ENCODE data around the gene CPNE9.

The CPNE9 gene

DNA sequence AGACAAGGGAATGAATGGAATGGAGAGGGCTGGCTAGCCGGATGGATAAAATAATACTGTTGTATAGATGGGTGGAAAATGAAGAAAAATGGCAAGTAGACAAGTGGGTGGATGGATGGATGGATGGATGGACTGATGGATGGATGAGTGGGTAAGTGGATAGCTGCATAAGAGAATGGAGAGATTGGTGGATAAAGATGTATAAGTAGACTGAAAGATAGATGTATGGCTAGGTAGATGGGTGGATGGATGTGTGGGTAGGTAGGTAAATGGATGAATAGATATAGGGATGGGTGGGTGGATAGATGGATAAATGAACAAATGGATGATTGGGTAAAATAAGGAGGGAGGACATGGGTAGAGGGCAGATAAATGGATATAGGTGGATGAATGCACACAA is 13.9 kb downstream of the CPNE9 start:
- no peak for DNase-seq

- DNase-seq: no peak
These were observed 14.5 kb downstream of the CPNE9 start for GRCh38 chr3:9718118-9718517.

DNA sequence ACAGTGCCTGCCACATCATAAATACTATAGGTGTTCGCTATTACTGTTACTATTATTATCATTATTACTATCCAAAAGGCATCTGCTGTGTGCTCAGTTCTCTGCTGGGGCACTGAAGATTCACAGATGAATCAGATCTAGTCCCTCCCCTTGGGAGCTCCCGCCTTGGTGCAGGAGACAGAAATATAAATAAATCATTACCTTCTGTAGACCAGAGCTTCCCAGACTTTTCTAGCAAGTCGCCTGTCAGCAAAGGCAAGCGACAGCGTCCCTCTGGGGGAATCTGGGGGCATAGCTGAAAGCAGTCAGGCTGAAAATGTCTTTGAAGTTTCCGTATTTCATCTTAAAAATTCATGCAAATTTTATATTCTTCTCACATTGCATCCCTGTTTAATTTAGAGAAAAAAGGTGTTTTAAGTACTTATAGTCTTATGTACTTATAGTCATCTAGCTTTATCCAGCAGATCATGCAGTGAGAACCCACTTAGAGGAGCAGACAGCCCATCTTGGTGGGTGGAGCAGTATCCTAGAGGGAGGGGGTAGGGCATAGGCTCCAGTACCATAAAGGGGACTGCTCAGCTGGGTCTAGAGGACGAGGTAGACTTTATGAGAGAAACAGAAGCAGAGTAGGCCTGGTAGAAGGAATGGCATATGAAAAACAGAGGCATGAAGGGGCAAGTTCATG is 17.5 kb downstream of the CPNE9 start:
- DNase-seq: no peak

DNA sequence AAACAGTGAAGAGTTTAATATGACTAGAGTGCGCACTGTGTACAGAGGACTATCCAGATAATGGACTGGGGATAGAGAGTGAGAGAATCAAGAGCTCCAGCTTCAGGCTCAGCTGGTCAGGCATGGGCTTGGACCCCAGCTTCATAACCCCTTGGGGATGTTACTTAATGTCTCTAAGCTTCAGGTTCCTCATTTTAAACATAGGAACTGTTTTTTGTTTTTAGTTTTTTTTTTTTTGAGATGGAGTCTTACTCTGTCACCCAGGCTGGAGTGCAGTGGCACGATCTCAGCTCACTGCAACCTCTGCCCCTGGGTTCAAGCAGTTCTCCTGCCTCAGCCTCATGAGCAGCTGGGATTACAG is 18.0 kb downstream of the CPNE9 start:
- DNase-seq: no peak

DNA sequence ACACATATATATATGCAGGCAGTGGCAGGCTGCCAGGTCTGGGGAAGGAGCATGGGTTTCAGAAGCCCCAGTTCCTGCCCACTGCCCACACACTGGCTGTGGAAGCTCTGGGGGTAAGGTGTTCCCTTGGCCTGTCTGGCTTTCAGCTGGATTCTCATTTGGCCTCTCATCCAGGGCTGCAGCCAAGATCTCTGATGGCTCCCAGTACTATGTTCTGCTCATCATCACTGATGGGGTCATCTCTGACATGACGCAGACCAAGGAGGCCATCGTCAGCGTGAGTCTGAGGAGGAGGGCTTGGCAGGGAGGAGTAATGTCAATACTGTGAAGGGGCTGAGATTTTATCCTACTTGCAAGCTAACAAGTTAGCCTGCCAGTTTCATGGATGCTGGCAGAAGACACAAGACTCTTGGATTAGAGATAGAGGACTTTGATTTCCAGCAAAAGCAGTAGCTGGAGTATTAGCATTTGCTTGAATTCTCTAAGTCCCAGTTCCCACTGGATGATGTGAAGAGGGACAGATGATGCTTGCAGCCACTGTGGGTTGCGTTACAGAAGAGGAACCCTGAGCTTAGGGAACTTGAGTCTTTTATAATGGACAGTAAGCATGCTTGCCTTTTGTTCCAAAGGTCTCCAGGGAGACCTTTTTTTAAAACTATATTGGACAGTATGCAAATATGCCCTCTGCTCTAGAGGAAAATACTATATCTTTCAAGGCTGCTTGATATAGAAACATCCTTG is 22.3 kb downstream of the CPNE9 start:
- DNase-seq: no peak

DNA sequence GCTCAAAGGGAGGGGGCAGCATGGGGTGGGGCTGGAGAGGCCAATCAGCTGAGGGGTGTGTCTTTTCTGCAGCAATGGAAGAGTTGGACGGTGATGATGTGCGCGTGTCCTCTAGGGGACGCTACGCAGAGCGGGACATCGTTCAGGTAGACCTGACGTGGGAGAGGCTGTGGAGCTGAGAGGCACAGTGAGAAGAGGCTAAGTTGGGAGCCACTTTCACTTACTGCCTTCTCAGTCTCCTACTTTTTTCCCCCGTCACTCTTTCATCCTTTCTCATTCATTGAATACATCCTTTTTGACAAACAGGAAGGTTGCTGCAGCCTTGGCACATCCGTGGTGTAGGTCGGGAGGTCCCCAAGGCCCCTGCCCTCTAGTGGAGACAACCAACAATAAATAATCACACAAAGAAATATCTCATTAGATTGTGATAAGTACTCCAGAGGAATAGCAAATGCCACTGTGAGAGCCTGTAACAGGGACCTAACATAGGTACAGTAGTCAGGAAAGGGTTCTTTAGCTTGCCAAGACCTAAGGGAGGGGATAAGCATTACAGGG is 23.5 kb downstream of the CPNE9 start:
- peak; percentile 84 for DNase-seq

- no peak for DNase-seq
These were observed 24.1 kb downstream of the CPNE9 start for GRCh38 chr3:9727743-9728142.

- no peak for DNase-seq
These were observed 25.8 kb downstream of the CPNE9 start for GRCh38 chr3:9729419-9729818.

DNA sequence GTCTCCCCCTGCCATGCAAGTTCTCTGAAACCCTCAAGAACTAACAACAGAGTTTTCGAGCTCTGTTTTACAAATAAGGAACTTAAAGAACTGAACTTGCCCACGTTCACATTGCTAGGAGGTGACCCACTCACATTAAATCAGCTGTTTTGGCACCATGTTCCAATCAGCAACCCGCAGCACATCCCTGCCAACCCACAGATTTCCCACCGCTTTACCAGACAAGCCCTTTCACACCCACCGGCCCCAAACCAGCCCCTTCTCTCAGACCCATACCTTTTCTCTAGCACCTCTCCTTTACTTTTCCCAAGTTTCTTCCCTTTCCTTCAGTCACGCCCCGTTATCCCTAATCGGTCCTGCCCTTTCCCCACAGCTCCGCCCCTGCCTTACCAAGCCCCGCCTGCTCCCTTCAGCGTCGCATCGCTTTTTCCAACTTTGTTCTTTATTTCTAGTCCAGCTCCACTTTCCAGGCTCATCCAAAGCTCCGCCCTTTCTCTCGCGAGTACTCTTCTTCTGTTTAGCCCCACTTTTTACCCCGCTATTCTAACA is 27.1 kb downstream of the CPNE9 start:
- no peak for DNase-seq

GRCh38 chr3:9731206-9732079 is 27.8 kb downstream of the CPNE9 start, which contains the start of gene BRPF1:
TSS of gene BRPF1 (plus strand) at chr3:9731735. CDS start at chr3:9734141, 2,406 bp downstream.
- DNase-seq: peak; percentile 99

DNA sequence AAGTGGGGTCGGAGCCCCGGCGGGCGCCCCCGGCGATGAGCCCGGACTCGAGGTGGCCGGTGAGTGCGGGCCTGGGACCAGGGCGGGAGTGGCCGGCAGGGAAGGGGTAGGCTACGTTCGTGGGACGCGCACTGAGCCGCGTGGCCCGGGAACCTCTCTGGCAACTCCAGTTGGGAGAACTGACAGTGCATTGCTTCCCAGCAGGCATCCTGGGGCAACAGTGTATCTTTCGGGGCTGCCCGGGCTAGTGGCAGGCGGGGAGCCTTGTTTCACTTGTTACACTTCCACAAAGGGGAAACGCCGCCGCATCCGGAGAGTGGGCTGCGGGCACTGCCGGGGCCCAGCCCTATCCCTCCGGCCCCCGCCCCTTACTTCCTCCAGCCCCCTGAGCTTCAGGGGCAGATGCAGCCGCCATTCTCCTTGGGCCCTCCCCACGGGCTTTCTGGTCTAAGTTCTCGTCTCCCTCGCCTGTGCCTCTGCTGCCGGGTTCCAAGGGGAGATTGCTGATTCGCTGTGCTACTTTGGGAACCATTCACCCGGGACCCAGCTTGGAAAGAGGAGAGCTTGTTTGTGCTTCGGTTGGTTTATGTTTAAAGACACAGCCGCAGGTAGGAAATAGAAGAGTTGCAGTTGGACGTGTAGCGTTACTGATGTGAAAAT is 28.6 kb downstream of the CPNE9 start:
- DNase-seq: peak; percentile 79

DNA sequence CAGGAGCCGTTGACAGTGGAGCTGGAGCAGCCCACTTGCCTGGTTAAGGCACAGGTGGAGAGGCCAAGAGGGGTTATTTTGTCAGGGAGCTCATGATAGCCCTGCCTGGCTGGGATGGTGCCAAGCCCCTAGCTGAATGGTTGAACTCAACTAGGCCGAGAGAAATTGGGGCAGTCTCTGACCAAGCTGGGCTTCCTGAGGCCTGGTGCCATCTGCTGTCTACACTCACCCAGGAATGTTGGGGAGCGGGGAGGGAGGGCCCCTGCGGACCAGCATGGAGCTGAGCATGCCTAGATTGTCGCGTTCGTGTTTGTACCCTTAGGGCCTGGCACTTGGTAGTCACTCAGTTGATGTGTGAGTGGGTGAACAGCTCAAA is 29.1 kb downstream of the CPNE9 start:
- DNase-seq: no peak

GRCh38 chr3:9736831-9737230 is 33.2 kb downstream of the CPNE9 start:
- no peak for DNase-seq

GRCh38 chr3:9739181-9739580 is 35.5 kb downstream of the CPNE9 start:
- no peak for DNase-seq

DNA sequence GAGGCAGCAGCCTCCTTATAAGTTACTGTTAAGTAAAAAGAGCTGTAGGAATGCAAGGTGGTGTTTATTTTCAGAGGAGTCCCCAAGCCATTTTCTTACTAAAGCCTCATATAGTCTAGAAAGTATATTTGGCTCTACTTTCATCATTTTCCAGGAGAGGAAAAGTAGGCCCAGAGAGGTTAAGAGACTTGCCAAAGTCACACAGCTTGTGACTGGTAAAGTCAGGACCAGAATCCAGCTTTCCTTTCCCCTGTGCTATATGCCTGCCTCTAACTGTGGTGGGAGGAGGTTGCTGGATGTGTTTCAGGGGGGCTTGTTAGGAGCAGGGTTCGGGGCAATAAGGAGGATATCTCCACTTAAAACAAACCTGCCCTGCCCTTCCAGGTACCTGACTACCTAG is 38.9 kb downstream of the CPNE9 start:
- no peak for DNase-seq

DNA sequence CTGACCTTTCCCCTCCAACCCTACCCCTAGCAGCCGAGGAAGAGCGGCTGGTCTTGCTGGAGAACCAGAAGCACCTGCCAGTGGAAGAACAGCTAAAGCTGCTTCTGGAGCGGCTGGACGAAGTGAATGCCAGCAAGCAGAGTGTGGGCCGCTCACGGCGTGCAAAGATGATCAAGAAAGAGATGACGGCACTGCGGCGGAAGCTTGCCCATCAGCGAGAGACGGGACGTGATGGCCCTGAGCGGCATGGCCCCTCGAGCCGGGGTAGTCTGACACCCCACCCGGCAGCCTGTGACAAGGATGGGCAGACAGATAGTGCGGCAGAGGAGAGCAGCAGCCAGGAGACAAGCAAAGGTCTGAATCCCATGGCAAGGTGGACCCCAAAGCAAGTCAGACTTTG is 39.9 kb downstream of the CPNE9 start:
- DNase-seq: no peak

DNA sequence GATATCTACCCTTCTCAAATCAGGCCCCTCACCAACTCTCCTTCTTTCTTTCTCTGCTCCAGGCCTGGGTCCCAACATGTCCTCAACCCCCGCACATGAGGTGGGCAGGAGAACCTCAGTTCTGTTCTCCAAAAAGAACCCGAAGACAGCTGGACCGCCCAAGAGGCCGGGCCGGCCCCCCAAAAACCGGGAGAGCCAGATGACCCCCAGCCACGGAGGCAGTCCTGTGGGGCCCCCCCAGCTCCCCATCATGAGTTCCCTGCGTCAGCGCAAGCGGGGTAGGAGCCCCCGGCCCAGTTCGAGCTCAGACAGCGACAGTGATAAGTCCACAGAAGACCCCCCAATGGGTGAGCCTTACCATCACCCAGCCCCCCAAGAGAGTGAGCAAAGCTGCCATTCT is 40.5 kb downstream of the CPNE9 start:
- DNase-seq: no peak

DNA sequence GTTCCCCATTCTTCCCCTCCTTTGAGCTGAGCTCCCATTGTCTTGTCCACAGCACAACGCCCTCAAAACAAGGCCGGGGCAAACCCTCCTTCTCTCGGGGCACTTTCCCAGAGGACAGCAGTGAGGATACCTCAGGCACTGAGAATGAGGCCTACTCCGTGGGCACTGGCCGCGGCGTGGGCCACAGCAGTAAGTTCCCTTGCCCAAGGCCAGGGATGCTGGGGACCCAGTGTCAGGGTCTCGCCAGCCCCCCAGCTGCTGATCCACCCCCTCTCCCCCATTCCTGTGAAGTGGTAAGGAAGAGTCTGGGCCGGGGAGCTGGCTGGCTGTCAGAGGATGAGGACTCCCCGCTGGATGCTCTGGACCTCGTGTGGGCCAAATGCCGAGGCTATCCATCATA is 41.9 kb downstream of the CPNE9 start:
- DNase-seq: no peak

GRCh38 chr3:9746330-9746729 is 42.7 kb downstream of the CPNE9 start:
- no peak for DNase-seq

DNA sequence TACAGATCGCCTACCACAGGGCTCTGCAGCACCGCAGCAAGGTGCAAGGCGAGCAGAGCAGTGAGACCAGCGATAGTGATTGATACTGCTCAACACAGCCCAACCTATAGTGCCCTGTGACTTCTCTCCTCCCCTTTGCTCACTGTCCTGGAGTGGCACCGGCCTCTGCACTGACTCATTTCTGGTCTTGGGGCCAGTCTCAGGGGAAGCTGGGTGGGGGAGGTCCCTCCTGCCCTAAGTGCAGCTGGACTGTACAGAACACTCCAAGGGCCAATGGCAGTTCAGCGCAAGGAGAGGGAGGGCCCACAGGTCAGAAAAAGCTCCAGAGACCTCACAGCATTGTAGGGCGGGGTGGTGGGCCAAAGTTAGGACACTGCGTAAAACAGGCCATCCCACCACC is 43.6 kb downstream of the CPNE9 start:
- DNase-seq: no peak

DNA sequence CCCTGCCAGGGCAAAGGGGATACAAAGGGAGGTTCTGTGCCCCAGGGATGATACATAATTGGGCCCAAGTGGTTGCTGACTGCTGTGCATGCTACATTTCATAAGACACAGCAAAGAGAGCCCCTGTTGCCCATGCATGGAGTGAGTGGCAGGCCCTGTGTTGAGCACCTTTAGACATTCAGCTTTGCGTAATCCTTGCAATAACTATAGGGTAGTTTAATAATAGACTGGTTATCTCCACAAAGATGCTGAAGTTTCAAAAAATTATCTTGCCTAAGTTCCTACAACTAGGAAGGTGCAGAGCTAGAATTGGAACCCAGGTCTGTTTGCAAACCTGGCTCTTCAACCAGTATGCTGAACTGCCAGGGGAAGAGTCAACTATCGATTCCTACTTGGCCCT is 44.4 kb downstream of the CPNE9 start:
- DNase-seq: no peak

GRCh38 chr3:9749296-9749644 is 45.6 kb downstream of the CPNE9 start:
- DNase-seq: no peak

All from activated effector memory CD4-positive, alpha-beta T cell treated with anti-CD3 and anti-CD28 coated beads, Interleukin-2, amount 50 U/mL, for 16 hours (primary cell).